ENCODE measurements around the gene UCHL1.

UCHL1 gene

GRCh38 chr4:41256740-41257256 lies at the start of gene UCHL1:
TSS of gene UCHL1 (plus strand) at chr4:41256928. CDS start at chr4:41256977, 49 bp downstream.
- H3K4me3 ChIP-seq (ENCODE audit: low read depth, low read length): peak within 1 kb of the TSS; percentile 96

DNA sequence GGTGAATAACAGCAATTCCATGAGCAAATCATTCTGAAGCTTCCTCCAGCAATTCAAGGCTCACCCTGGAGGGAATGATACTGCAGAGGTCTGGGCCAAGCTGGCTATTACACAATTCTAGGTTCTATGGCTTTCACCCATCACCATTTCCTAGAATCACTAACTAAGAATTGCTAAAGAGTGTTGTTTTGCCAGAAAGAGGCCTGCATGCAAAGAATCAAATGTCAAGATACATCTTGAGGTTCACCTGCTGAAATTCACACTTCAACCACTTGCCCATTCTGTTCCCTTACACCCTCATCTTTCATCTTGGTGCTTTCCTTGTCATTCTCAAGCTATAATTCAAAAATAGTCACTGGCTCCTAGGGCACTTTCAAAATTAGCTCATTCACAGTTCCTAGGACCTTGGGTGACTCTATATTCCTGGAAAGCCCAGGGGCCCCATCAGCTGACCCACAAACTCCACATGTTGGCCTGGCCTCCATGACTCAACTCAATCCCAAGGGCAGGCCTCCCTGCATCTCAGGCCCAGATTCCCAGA lies 49.4 kb upstream of the UCHL1 start:
- no peak overlapping the region for H3K4me3 ChIP-seq (ENCODE audit: low read depth, low read length)

DNA sequence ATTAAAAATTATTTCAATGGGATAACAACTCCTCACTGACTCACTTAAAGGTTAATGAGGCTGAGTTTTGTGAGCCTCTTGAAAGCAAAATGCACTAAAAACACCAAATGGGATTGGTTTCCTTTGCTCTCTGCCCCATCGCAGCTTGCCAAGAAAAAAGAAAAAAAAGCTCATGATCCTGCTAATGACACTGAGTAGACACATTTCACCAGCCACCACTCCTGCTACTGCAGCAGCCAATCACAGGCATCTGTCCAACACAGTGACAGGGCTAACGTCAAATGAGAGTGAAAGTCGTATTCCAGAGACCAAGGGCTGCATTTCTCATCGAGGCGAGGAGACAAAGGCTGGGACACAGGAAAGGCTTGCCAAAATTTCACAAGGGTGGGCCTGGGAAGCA lies 47.5 kb upstream of the UCHL1 start:
- H3K4me3 ChIP-seq (ENCODE audit: low read depth, low read length): no peak overlapping the region

DNA sequence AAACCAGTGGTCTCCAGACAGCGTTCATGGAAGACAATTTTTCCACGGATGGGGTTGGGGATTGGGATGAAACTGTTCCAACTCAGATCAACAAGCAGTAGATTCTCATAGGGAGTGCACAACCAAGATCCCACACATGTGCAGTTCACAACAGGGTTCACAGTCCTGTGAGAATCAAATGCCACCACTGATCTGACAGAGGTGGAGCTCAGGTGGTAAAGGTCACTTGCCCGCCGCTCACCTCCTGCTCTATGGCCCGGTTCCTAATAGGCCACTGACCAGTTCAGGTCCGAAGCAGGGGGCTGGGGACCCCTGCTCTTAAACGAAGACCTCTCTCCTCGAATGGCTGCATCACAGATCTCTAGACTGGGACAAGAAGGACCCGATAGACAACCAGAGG lies 46.8 kb upstream of the UCHL1 start:
- no peak overlapping the region for H3K4me3 ChIP-seq (ENCODE audit: low read depth, low read length)

DNA sequence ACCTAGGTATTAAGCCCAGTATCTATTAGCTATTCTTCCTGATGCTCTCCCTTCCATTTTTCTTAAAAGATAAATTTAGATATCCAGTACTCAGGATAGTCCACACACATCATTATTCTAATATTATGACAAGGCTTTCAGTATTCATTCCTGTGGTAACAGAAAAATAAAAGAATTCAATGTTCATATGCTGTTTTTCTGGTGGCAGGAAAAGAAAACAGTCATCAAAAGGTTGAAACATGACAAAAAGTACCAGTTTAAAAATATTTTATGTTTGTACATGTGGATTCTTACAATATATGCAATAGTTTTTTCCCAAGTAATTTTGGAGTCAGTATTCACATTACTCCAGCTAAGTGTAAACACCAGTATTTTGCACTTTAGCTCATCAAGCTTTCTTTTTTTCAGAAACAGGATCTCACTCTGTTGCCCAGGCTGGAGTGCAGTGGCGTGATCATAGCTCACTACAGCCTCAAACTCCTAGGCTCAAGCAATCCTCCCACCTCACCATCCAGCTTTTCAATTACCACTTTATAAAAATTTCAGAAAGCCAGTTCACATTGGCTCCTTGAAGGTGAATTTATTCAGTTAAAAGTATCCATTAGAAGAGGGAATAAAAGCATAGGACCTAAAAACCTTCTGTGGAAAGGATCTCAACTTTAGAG lies 44.6 kb upstream of the UCHL1 start:
- no peak overlapping the region for H3K4me3 ChIP-seq (ENCODE audit: low read depth, low read length)

DNA sequence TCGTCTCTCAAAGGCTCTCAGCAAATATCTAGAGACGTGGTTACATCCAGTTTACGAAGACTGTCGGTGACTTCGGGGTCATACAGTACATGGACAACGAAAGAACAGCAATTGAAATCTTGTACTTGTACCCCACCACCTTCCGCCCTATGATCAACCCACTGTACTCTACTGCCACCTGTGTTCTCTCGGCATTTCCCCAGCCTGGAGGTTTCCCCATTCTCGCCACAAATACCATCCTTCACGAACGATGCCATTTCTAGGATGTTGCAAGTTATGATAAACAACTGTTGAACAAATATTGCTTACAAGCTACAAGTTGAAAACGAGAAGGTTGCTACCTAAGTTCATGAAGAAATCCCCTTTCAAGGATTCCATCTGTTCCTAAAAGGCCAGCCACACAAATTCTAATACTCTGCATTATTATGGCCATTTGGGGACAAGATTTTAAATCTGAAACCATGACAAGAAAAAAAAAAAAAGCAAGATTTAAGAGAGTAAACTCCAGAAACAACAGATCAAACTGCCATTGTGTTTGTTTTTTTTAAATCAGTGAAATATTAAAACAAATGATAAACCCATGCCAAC lies 44.0 kb upstream of the UCHL1 start:
- H3K4me3 ChIP-seq (ENCODE audit: low read depth, low read length): peak overlapping the region; percentile 83

DNA sequence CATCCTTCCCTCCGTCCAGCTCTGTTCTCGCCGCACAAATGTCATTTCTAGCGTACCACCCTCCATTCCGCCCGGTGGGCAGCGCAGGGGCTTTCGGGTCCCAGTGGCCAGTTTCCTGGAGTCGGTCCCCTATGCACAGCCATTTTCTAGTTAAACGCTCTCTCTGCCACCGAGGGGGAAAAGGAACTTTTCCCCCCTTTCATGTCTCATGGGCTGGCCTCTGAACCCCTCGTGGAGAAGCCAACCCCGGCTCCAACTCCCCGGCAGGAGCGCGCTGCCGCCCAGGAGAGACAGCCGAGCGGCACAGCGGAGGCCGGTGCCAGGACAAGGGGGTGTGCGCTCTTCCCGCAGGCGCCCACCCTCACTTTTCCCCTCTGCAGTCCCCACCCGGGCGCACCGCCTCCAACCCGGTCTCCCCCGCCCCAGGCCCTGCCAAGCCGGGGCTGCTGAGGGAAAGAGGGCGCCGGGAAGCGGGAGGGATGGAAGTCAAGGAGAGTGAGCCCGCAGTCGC lies 43.0 kb upstream of the UCHL1 start:
- H3K4me3 ChIP-seq (ENCODE audit: low read depth, low read length): peak overlapping the region; percentile 83

DNA sequence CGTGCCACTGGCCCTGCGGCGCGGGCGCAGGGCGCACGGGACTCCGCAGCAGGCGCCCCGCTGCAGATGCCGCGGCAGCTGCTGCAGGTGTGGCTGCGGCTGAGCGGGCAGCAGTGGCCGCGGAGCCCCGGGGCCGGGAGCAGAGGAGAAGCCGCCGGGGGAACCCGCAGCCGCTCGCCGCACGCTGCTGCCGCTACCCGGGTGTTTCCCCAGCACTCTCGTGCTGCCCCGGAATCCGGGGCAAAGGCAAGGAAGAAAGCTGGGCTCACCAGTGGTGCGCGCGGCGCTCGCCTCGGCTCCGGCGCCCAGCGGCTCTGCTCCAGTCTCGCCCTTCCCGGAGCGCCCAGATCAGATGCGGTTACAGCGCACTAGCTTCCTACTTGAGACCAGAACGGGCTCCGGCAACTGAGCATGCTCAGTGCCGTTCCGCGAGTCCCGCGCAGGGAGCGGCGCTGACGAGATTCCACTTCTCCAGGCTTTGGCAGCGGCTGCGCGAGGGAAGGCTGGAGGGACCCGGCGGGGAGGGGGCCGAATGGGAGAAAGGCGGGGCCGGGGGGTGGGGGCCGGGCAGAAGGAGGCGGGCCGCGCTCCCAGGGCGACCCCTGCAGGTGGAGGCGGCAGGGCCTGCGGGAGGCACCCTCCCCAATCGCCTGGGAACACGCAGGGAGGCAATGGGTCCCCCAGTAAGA lies 42.4 kb upstream of the UCHL1 start, which contains the start of gene APBB2:
TSS of gene APBB2 (minus strand) at position 407 of the 689 bp plus-strand sequence. CDS start 181,288 bp downstream, outside the sequence.
- H3K4me3 ChIP-seq (ENCODE audit: low read depth, low read length): peak within 1 kb of the TSS; percentile 83

GRCh38 chr4:41214825-41215146 lies 41.9 kb upstream of the UCHL1 start:
- H3K4me3 ChIP-seq (ENCODE audit: low read depth, low read length): no peak overlapping the region

- H3K4me3 ChIP-seq (ENCODE audit: low read depth, low read length): no peak overlapping the region
Measured at GRCh38 chr4:41215155-41215554, 41.6 kb upstream of the UCHL1 start.

DNA sequence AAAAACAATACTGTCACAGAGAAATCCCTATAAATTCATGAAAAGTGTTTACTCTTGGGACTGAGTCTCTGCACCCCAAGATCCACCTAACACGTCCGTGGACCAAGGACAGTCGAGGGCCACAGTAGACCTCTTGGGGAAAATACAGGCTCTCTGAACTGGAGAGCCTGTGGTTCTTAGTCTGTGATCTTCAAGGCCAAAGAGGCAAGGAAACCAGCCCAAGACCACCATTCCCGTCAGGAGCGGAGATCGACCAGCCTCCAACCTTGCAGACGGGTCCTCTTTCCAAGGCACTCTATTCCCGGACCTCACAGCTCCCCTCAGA lies 40.8 kb upstream of the UCHL1 start:
- peak overlapping the region; percentile 60 for H3K4me3 ChIP-seq (ENCODE audit: low read depth, low read length)

DNA sequence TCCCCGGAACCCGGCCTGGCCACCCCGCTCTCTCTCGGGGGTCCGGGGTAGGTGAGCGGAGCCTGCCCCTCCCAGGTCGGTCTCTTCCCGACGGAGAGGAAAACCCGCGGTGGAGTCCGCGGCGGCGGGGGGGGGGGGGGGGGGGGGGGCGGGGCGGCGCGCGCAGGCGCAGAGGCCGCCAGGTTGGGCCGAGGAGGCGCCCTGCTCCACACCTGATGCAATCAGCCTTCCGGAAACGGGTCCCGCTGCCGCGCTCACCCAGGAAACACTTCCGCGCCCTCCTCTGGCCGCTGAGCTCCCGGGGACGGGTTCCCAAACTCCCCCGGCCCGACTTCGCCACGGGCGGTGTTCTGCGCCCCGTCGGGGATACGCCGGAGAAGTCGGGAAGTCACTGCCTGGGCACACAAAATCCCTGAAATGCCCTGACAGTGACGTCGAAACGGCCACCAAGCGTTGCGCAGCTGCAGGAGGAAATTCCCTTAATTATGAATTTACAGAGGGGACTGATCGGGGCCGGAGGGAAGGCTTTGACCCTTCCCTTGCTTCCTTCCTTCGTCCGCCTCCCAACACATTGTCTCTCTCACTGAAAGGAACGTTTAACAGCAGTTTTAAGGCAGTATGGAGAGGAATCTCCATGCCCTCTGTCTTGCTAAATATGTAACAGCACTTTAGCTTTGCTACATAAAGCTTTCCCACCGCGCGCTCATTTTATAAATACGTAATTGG lies 40.3 kb upstream of the UCHL1 start:
- peak overlapping the region; percentile 73 for H3K4me3 ChIP-seq (ENCODE audit: low read depth, low read length)

- peak overlapping the region; percentile 73 for H3K4me3 ChIP-seq (ENCODE audit: low read depth, low read length)
Measured at GRCh38 chr4:41217020-41217333, 39.8 kb upstream of the UCHL1 start.

GRCh38 chr4:41217374-41217773 lies 39.4 kb upstream of the UCHL1 start:
- no peak overlapping the region for H3K4me3 ChIP-seq (ENCODE audit: low read depth, low read length)

GRCh38 chr4:41218703-41219102 lies 38.0 kb upstream of the UCHL1 start:
- no peak overlapping the region for H3K4me3 ChIP-seq (ENCODE audit: low read depth, low read length)

- no peak overlapping the region for H3K4me3 ChIP-seq (ENCODE audit: low read depth, low read length)
Measured at GRCh38 chr4:41219421-41219950, 37.2 kb upstream of the UCHL1 start.

DNA sequence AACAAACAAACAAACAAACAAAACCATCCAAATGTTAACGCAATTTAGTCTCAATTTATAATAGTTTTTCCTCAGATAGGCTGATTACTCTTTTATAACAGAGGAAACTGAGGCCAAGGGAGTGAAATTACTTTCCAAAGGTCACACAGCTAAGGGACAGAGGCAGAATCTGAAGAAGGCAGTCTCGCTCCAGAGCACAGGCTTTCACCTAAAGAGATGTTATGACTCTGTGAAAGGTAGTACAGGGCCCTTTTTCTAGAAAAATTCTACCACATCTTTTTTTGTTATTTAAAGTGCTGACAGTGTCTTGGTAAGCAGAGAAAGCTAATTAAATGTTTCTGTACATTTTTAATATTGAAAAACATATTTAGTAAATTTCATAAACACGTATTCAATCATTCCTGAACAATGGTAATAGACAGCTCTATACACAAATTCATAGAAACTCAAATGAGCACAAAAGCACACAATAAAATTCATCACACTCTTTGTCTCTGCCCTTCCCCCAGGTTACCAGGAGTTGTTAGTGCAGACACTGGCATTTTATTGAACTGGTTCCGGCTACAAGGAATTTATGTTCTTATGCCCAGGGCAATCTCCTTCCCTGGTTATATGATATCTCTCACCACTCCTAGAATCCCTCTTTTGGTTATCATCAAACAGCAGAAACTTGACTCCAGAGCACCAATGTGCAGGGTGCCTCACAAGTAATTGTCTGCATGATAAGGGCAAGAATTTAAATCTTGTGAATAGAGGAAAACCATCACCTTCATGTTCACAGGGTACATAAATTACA lies 34.7 kb upstream of the UCHL1 start:
- no peak overlapping the region for H3K4me3 ChIP-seq (ENCODE audit: low read depth, low read length)

- no peak overlapping the region for H3K4me3 ChIP-seq (ENCODE audit: low read depth, low read length)
Measured at GRCh38 chr4:41227902-41228301, 28.8 kb upstream of the UCHL1 start.

DNA sequence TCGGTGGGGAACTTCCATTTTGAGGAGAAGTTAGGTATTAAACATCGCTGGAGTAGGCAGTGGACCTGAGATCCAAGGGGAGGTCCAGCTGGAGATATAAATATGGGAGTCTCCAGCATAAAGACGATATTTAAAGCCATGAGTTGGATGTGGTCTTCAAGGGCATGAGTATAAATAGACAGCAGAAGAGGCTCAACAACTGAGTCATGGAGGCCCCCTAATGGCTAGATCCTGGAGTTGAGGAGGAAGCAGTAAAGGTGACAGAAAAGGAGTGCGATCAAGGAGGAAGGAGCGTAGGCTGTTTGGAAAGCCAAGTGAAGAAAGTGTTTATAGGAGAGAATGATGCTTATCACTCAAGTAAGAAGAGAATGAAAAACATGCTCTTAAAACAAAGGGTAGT lies 24.3 kb upstream of the UCHL1 start:
- no peak overlapping the region for H3K4me3 ChIP-seq (ENCODE audit: low read depth, low read length)

GRCh38 chr4:41232856-41233255 lies 23.9 kb upstream of the UCHL1 start:
- H3K4me3 ChIP-seq (ENCODE audit: low read depth, low read length): no peak overlapping the region
